Liver (tissue), 9 donors: ENCODE results near the gene ADGRA3. TPM values are rescaled to one million over a fixed set of nuclear protein-coding genes. Genes with fewer than 3 reads are reported as not detected.
A peak's percentile ranks its signal among the peaks of the same experiment; 100 is the strongest.

Experiments
- DNase-seq: peaks from one replicate; pipeline ENCODE4 v3.0.0-alpha.2; 2017; ENCODE audit warnings: low spot score
- H3K27ac ChIP-seq, 2 donors: one replicate each; pipeline ENCODE4 v1.7.0; 2013; ENCODE audit warnings: inconsistent platforms in 2 of 2, low read length in 2 of 2, control low read depth in 1 of 2, low read depth in 1 of 2, mild to moderate bottlenecking in 1 of 2
- H3K27me3 ChIP-seq, 4 donors: one replicate each; pipeline versions ENCODE4 v1.6.1 to v1.7.0; 2013; ENCODE audit warnings: low read length in 3 of 4, inconsistent platforms in 1 of 4, mild to moderate bottlenecking in 1 of 4, moderate library complexity in 1 of 4; ENCODE audit not compliant: control insufficient read depth in 4 of 4, insufficient read depth in 4 of 4
- H3K36me3 ChIP-seq, 4 donors: one replicate each; pipeline versions ENCODE4 v1.6.1 to v1.7.0; 2013; ENCODE audit warnings: low read length in 3 of 4, mild to moderate bottlenecking in 3 of 4, low read depth in 1 of 4, moderate library complexity in 1 of 4; ENCODE audit not compliant: control insufficient read depth in 4 of 4, insufficient read depth in 3 of 4
- H3K4me1 ChIP-seq, 4 donors: one replicate each; pipeline versions ENCODE4 v1.6.1 to v1.7.0; 2013; ENCODE audit warnings: low read length in 3 of 4, mild to moderate bottlenecking in 3 of 4, moderate library complexity in 1 of 4; ENCODE audit not compliant: control insufficient read depth in 4 of 4, insufficient read depth in 4 of 4
- H3K4me3 ChIP-seq, 3 donors: one replicate each; pipeline versions ENCODE4 v1.6.1 to v1.7.0; 2013; ENCODE audit warnings: low read length in 3 of 3, control low read depth in 1 of 3, low read depth in 1 of 3, mild to moderate bottlenecking in 1 of 3
- H3K9ac ChIP-seq, 2 donors: one replicate each; pipeline ENCODE4 v1.7.0; 2013; ENCODE audit warnings: low read length in 2 of 2, mild to moderate bottlenecking in 2 of 2, moderate library complexity in 2 of 2, control low read depth in 1 of 2, low read depth in 1 of 2
- H3K9me3 ChIP-seq, 4 donors: one replicate each; pipeline versions ENCODE4 v1.6.1 to v1.7.0; 2013; ENCODE audit warnings: low read length in 3 of 4; ENCODE audit not compliant: control insufficient read depth in 4 of 4
- ATF3 ChIP-seq: IDR thresholded peaks from 2 replicates; pipeline ENCODE4 v1.6.1; 2016; ENCODE audit warnings: antibody characterized with exemption
- EGR1 ChIP-seq, 2 donors: IDR thresholded peaks; 2 replicates each; pipeline ENCODE4 v1.6.1; 2016 to 2018; ENCODE audit warnings: antibody characterized with exemption in 2 of 2, low read depth in 2 of 2
- FOXA1 ChIP-seq: IDR thresholded peaks from 2 replicates; pipeline ENCODE4 v1.6.1; 2016; ENCODE audit warnings: antibody characterized with exemption
- GABPA ChIP-seq, 2 donors: IDR thresholded peaks in 1 of 2; conservative IDR thresholded peaks in 1 of 2; 2 replicates each; pipeline ENCODE4 v1.6.1; 2016; ENCODE audit warnings: antibody characterized with exemption in 2 of 2, mild to moderate bottlenecking in 1 of 2, moderate library complexity in 1 of 2
- HNF4A ChIP-seq, 2 donors: conservative IDR thresholded peaks; 2 replicates each; pipeline ENCODE4 v1.6.1; 2016; ENCODE audit warnings: antibody characterized with exemption in 2 of 2, mild to moderate bottlenecking in 2 of 2
- HNF4G ChIP-seq: IDR thresholded peaks from 2 replicates; pipeline ENCODE4 v1.6.1; 2016; ENCODE audit warnings: antibody characterized with exemption
- MAX ChIP-seq: IDR thresholded peaks from 2 replicates; pipeline ENCODE4 v1.6.1; 2016; ENCODE audit warnings: antibody characterized with exemption
- NR2F2 ChIP-seq: IDR thresholded peaks from 2 replicates; pipeline ENCODE4 v1.6.1; 2016; ENCODE audit warnings: antibody characterized with exemption
- RAD21 ChIP-seq, 2 donors: IDR thresholded peaks; 2 replicates each; pipeline ENCODE4 v1.6.1; 2016; ENCODE audit warnings: antibody characterized with exemption in 2 of 2, mild to moderate bottlenecking in 2 of 2
- RXRA ChIP-seq, 2 donors: IDR thresholded peaks; 2 replicates each; pipeline ENCODE4 v1.6.1; 2017 to 2018; ENCODE audit warnings: antibody characterized with exemption in 2 of 2, mild to moderate bottlenecking in 1 of 2
- SP1 ChIP-seq: IDR thresholded peaks from 2 replicates; pipeline ENCODE4 v1.6.1; 2018; ENCODE audit warnings: antibody characterized with exemption, mild to moderate bottlenecking
- YY1 ChIP-seq: IDR thresholded peaks from 2 replicates; pipeline ENCODE4 v1.6.1; 2016; ENCODE audit warnings: antibody characterized with exemption, mild to moderate bottlenecking
- WGBS: extraction: QIAGEN DNeasy Blood & Tissue Kit; methylation state at CpG from one replicate; pipeline ENCODE4 v1.1.7; 2013; 5-methylcytosine and 5-hydroxymethylcytosine counted together
- polyA plus RNA-seq, 2 donors: library from polyadenylated mRNA; stranded (reverse) in 1 of 2; unstranded in 1 of 2; fragments of 200-250 nt in 1 of 2; fragments of >200 nt in 1 of 2; fragmentation: Nextera tagmentation in 1 of 2; extraction: Ambion mirVana in 1 of 2; gene quantifications; one replicate each; pipeline versions ENCODE4 v1.2.1 to v1.2.3, GENCODE V29; 2013 to 2015
- total RNA-seq, 2 donors: library from RNA; depleted of rRNA; stranded (reverse); fragments of >200 nt; gene quantifications; one replicate each; pipeline ENCODE4 v1.2.3, GENCODE V29; 2014
- TF ChIP-seq, protein P1 (sequence below): IDR thresholded peaks from 2 replicates; pipeline ENCODE4 v1.6.1; 2016; ENCODE audit warnings: antibody characterized with exemption
- TF ChIP-seq, protein P2 (sequence below): IDR thresholded peaks from 2 replicates; pipeline ENCODE4 v1.6.1; 2016; ENCODE audit warnings: antibody characterized with exemption, mild to moderate bottlenecking
- donor health status: healthy.
- donor health status: healthy.
- donor health status: healthy.
- donor health status: healthy.
- donor health status: healthy.

ADGRA3 gene
- total and polyA plus RNA-seq, 4 donors: 15.2 to 239 (median 32.6) TPM

GRCh38 chr4:22510750-22511149 is 5.1 kb downstream of the ADGRA3 start:
- peak overlapping the region in 1 of 2 donors; percentile 26 for H3K27ac ChIP-seq
- H3K9me3 ChIP-seq: no peaks in the 10 kb centered on the region
- no peak overlapping the region for H3K9ac ChIP-seq
- H3K4me3 ChIP-seq: no peak overlapping the region
- H3K4me1 ChIP-seq: peaks cover 13 to 68% (median 32%) of the 10 kb centered on the region in 4 donors
- no peaks in the 10 kb centered on the region for H3K27me3 ChIP-seq
- TF ChIP-seq YY1 (peak; percentile 24), ATF3 (no peak), HNF4G (peak; percentile 15), RAD21 (IDR thresholded peaks at IDR 0.05) (peak in 1 of 2 donors; percentile 17), HNF4A (conservative IDR thresholded peaks at IDR 0.05) (peak; percentile 73 to 76), SP1 (peak; percentile 49)
- TF ChIP-seq, protein P1, sequence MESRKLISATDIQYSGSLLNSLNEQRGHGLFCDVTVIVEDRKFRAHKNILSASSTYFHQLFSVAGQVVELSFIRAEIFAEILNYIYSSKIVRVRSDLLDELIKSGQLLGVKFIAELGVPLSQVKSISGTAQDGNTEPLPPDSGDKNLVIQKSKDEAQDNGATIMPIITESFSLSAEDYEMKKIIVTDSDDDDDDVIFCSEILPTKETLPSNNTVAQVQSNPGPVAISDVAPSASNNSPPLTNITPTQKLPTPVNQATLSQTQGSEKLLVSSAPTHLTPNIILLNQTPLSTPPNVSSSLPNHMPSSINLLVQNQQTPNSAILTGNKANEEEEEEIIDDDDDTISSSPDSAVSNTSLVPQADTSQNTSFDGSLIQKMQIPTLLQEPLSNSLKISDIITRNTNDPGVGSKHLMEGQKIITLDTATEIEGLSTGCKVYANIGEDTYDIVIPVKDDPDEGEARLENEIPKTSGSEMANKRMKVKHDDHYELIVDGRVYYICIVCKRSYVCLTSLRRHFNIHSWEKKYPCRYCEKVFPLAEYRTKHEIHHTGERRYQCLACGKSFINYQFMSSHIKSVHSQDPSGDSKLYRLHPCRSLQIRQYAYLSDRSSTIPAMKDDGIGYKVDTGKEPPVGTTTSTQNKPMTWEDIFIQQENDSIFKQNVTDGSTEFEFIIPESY: no peak
- DNase-seq: no peak
- peaks cover 0 to 4% (median 0%) of the 10 kb centered on the region in 4 donors for H3K36me3 ChIP-seq
- 19% methylated on average over 1 of the region's 1 CpG for WGBS

- Histone ChIP-seq H3K27me3 (no peaks in the 10 kb centered on the region), H3K4me1 (peaks cover 13 to 62% (median 32%) of the 10 kb centered on the region in 4 donors), H3K4me3 (no peak overlapping the region), H3K9me3 (no peaks in the 10 kb centered on the region), H3K36me3 (peaks cover 0 to 4% (median 0%) of the 10 kb centered on the region in 4 donors), H3K27ac (no peak overlapping the region), H3K9ac (no peak overlapping the region)
- no peak for DNase-seq
- WGBS: 54% methylated on average over 3 of the region's 3 CpGs
- TF ChIP-seq EGR1 (IDR thresholded peaks at IDR 0.05; ENCODE audit: low read depth in 2 of 2) (no peak), MAX (no peak), FOXA1 (no peak), HNF4A (conservative IDR thresholded peaks at IDR 0.05) (no peak), RXRA (IDR thresholded peaks at IDR 0.05) (no peak), GABPA (IDR thresholded peaks at IDR 0.05 in 1 of 2, conservative IDR thresholded peaks at IDR 0.05 in 1 of 2) (no peak), NR2F2 (no peak), SP1 (no peak), ATF3 (no peak)
- TF ChIP-seq, protein P1: no peak
- TF ChIP-seq, protein P2, sequence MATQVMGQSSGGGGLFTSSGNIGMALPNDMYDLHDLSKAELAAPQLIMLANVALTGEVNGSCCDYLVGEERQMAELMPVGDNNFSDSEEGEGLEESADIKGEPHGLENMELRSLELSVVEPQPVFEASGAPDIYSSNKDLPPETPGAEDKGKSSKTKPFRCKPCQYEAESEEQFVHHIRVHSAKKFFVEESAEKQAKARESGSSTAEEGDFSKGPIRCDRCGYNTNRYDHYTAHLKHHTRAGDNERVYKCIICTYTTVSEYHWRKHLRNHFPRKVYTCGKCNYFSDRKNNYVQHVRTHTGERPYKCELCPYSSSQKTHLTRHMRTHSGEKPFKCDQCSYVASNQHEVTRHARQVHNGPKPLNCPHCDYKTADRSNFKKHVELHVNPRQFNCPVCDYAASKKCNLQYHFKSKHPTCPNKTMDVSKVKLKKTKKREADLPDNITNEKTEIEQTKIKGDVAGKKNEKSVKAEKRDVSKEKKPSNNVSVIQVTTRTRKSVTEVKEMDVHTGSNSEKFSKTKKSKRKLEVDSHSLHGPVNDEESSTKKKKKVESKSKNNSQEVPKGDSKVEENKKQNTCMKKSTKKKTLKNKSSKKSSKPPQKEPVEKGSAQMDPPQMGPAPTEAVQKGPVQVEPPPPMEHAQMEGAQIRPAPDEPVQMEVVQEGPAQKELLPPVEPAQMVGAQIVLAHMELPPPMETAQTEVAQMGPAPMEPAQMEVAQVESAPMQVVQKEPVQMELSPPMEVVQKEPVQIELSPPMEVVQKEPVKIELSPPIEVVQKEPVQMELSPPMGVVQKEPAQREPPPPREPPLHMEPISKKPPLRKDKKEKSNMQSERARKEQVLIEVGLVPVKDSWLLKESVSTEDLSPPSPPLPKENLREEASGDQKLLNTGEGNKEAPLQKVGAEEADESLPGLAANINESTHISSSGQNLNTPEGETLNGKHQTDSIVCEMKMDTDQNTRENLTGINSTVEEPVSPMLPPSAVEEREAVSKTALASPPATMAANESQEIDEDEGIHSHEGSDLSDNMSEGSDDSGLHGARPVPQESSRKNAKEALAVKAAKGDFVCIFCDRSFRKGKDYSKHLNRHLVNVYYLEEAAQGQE: no peak
These were observed 7.5 kb downstream of the ADGRA3 start for GRCh38 chr4:22508376-22508775.
